Thyroid gland (tissue), 4 donors: ENCODE results near the gene THYN1. TPM values are rescaled to one million over a fixed set of nuclear protein-coding genes. Genes with fewer than 3 reads are reported as not detected.

Experiments
- DNase-seq, 2 donors: peaks; one replicate each; pipeline ENCODE4 v3.0.0-alpha.2; 2019
- H3K27ac ChIP-seq, 3 donors: fragments of 200-600 bp; sonication (generic); 1 replicate in 2 of 3; 2 replicates in 1 of 3; pipeline ENCODE4 v1.5.1; 2016 to 2019; ENCODE audit warnings: mild to moderate bottlenecking in 1 of 3, moderate library complexity in 1 of 3
- H3K27me3 ChIP-seq: fragments of 200-600 bp; sonication (generic); one replicate; pipeline ENCODE4 v1.5.1; 2019
- H3K36me3 ChIP-seq, 2 donors: fragments of 200-600 bp; sonication (generic); one replicate each; pipeline ENCODE4 v1.5.1; 2016 to 2019
- H3K4me1 ChIP-seq, 2 donors: fragments of 200-600 bp; sonication (generic); one replicate each; pipeline ENCODE4 v1.5.1; 2017 to 2019
- H3K4me3 ChIP-seq, 3 donors: fragments of 200-600 bp; sonication (generic); replicated peaks in 1 of 3; 1 replicate in 2 of 3; 2 replicates in 1 of 3; pipeline ENCODE4 v1.5.1; 2016; ENCODE audit warnings: mild to moderate bottlenecking in 1 of 3
- H3K9me3 ChIP-seq: fragments of 200-600 bp; sonication (generic); one replicate; pipeline ENCODE4 v1.5.1; 2017
- CTCF ChIP-seq, 6 experiments: fragments of 200-600 bp in 3 of 6; fragments of 450-650 bp in 3 of 6; sonication (generic) in 3 of 6; IDR thresholded peaks; one replicate each; pipeline ENCODE4 v1.5.1; 2016 to 2019; ENCODE audit warnings: antibody characterized with exemption in 6 of 6, mild to moderate bottlenecking in 2 of 6, inconsistent platforms in 1 of 6, moderate library complexity in 1 of 6
- POLR2A ChIP-seq, 2 donors: fragments of 450-650 bp; IDR thresholded peaks; one replicate each; pipeline ENCODE4 v1.6.1; 2017; ENCODE audit warnings: antibody characterized with exemption in 2 of 2, mild to moderate bottlenecking in 2 of 2, moderate library complexity in 1 of 2
- WGBS, 2 donors: methylation state at CpG; one replicate each; pipeline ENCODE4 v1.1.5; 2017; 5-methylcytosine and 5-hydroxymethylcytosine counted together
- intact Hi-C: fragments of 100-400 bp; cut with DNase I; formaldehyde crosslinking; loops from one replicate; pipeline ENCODE4 v1.15.1; 2023
- total RNA-seq, 4 donors: library from RNA; depleted of rRNA; stranded (reverse); fragments of >200 nt; gene quantifications; one replicate each; pipeline ENCODE4 v1.2.3, GENCODE V29; 2016

The THYN1 gene
- total RNA-seq, 4 donors from 2014 or later: 42.4 to 77.9 (median 63.8) TPM

GRCh38 chr11:134275188-134275533, 22.0 kb upstream of the THYN1 start:
- Histone ChIP-seq H3K27me3 (peaks cover 16% of the 10 kb centered on the region), H3K4me3 (no peak overlapping the region), H3K27ac (no peak overlapping the region), H3K36me3 (no peaks in the 10 kb centered on the region), H3K9me3 (no peaks in the 10 kb centered on the region), H3K4me1 (peaks cover 9 to 22% of the 10 kb centered on the region in 2 donors)
- WGBS, 2 donors: 41 to 47% methylated on average over 5 of the region's 5 CpGs
- intact Hi-C loops: no loop called here
- TF ChIP-seq POLR2A (IDR thresholded peaks at IDR 0.05) (no peak), CTCF (IDR thresholded peaks at IDR 0.05) (no peak)
- DNase-seq: no peak

- intact Hi-C loops: no loop called here
- TF ChIP-seq CTCF (IDR thresholded peaks at IDR 0.05): no peak
- TF ChIP-seq POLR2A (IDR thresholded peaks at IDR 0.05): no peak
- Histone ChIP-seq H3K36me3 (no peaks in the 10 kb centered on the region), H3K27ac (no peak overlapping the region), H3K4me3 (no peak overlapping the region), H3K27me3 (peaks cover 16% of the 10 kb centered on the region), H3K4me1 (peaks cover 9 to 22% of the 10 kb centered on the region in 2 donors), H3K9me3 (no peaks in the 10 kb centered on the region)
- 49 to 74% methylated on average over 3 of the region's 3 CpGs for WGBS, 2 donors
- DNase-seq: no peak
These were observed 20.2 kb upstream of the THYN1 start for GRCh38 chr11:134273317-134273712.

- peak in 1 of 2 donors; percentile 33 for DNase-seq
- no peak for TF ChIP-seq POLR2A (IDR thresholded peaks at IDR 0.05)
- H3K27me3 ChIP-seq: peaks cover 16% of the 10 kb centered on the region
- intact Hi-C loops: no loop called here
- 37 to 46% methylated on average over 18 of the region's 18 CpGs for WGBS, 2 donors
- H3K36me3 ChIP-seq: no peaks in the 10 kb centered on the region
- H3K9me3 ChIP-seq: no peaks in the 10 kb centered on the region
- no peak overlapping the region for H3K4me3 ChIP-seq
- peaks cover 9 to 22% of the 10 kb centered on the region in 2 donors for H3K4me1 ChIP-seq
- no peak overlapping the region for H3K27ac ChIP-seq
These were observed 19.5 kb upstream of the THYN1 start for GRCh38 chr11:134272381-134273316.

GRCh38 chr11:134271978-134272377, 18.8 kb upstream of the THYN1 start:
- DNase-seq: no peak
- WGBS, 2 donors: 94 to 99% methylated on average over 4 of the region's 4 CpGs
- peaks cover 15% of the 10 kb centered on the region for H3K27me3 ChIP-seq

GRCh38 chr11:134270250-134270714, 17.1 kb upstream of the THYN1 start:
- Histone ChIP-seq H3K4me3 (no peak overlapping the region), H3K4me1 (no peaks in the 10 kb centered on the region), H3K27ac (no peak overlapping the region), H3K27me3 (peaks cover 12% of the 10 kb centered on the region), H3K9me3 (no peaks in the 10 kb centered on the region), H3K36me3 (no peaks in the 10 kb centered on the region)
- 46% methylated on average over 4 to 5 of the region's 5 CpGs for WGBS, 2 donors
- DNase-seq: no peak
- TF ChIP-seq CTCF (IDR thresholded peaks at IDR 0.05): no peak
- no peak for TF ChIP-seq POLR2A (IDR thresholded peaks at IDR 0.05)
- intact Hi-C loops: no loop called here

More at GRCh38 chr11:134271978-134272377, 18.8 kb upstream of the THYN1 start:
- Histone ChIP-seq H3K4me1 (peaks cover 9 to 16% of the 10 kb centered on the region in 2 donors), H3K27ac (no peak overlapping the region), H3K9me3 (no peaks in the 10 kb centered on the region), H3K36me3 (no peaks in the 10 kb centered on the region), H3K4me3 (no peak overlapping the region)
- intact Hi-C loops: no loop called here
- no peak for TF ChIP-seq CTCF (IDR thresholded peaks at IDR 0.05)
- no peak for TF ChIP-seq POLR2A (IDR thresholded peaks at IDR 0.05)
